Coronary artery (tissue), 2 donors: ENCODE measurements around the gene CDH4.

Source experiments
- DNase-seq: peaks from one replicate; pipeline ENCODE4 v3.0.0-alpha.2; 2017; ENCODE audit warnings: low spot score
- H3K27ac ChIP-seq, 2 donors: fragments of 200-600 bp; sonication (generic); one replicate each; pipeline ENCODE4 v1.5.1; 2016 to 2019
- H3K4me3 ChIP-seq: fragments of 200-600 bp; sonication (generic); 2 replicates; pipeline ENCODE4 v1.5.1; 2016; ENCODE audit warnings: mild to moderate bottlenecking, moderate library complexity
- TF ChIP-seq, protein P1 (sequence below): fragments of 200-600 bp; sonication (generic); IDR thresholded peaks from one replicate; pipeline ENCODE4 v1.5.1; 2019; ENCODE audit warnings: antibody characterized with exemption

CDH4 gene

DNA sequence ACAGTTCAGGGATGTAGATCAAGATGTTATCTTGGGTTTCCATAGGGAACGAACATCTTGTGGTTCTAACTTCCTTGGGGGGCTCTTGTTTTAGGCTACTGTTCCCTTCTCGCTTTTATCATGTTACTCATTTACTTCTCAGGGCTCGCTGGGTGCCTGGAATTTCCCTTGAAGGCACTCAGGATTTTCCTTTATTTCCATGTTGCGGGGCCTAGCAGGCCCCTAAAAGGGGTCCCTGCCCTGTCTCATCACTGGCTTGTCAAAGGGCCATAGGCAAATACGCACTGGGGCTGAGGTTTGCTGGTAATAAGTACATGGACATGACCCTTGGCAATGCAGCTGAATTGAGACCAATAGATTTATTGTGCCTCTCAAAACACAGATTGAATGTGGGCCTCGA lies 262.3 kb downstream of the CDH4 start:
- Histone ChIP-seq H3K27ac (no peak overlapping the region), H3K4me3 (no peak overlapping the region)
- DNase-seq: no peak
- TF ChIP-seq, protein P1, sequence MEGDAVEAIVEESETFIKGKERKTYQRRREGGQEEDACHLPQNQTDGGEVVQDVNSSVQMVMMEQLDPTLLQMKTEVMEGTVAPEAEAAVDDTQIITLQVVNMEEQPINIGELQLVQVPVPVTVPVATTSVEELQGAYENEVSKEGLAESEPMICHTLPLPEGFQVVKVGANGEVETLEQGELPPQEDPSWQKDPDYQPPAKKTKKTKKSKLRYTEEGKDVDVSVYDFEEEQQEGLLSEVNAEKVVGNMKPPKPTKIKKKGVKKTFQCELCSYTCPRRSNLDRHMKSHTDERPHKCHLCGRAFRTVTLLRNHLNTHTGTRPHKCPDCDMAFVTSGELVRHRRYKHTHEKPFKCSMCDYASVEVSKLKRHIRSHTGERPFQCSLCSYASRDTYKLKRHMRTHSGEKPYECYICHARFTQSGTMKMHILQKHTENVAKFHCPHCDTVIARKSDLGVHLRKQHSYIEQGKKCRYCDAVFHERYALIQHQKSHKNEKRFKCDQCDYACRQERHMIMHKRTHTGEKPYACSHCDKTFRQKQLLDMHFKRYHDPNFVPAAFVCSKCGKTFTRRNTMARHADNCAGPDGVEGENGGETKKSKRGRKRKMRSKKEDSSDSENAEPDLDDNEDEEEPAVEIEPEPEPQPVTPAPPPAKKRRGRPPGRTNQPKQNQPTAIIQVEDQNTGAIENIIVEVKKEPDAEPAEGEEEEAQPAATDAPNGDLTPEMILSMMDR: no peak

DNA sequence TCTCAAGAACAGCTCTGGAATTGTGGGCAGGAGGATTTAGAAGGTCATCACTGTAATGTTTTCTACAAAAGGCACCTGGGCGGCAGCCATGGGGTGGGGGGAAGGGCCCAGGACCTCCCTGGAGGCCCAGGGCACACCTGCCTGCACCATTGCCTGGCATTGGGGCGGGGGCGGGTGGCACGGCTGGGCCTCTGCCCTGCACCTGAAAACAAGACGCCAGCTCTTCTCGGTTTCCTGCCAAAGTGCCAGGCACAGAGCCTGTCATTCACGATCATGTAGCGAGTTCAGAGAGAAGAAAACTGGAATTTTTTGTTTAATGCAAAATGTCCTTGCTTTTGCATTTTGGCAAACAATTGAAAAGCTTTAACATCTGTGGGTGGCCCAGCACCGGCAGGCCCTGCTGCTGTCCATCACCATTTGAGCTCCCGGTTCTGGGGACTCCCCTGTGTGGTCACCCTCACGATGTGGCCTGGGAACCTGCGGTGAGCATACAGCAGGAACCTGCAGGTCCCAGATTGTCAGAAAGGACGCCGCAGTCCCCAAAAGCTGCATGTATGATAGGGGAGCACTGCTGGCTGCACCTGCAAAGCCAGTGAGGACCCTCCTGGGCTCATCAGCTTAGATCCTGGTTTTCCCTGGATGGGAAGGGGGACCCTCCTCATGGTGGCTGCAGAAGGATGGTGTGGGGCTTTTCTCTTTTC lies 262.9 kb downstream of the CDH4 start:
- Histone ChIP-seq H3K27ac (no peak overlapping the region), H3K4me3 (no peak overlapping the region)
- no peak for DNase-seq
- TF ChIP-seq, protein P1: no peak

DNA sequence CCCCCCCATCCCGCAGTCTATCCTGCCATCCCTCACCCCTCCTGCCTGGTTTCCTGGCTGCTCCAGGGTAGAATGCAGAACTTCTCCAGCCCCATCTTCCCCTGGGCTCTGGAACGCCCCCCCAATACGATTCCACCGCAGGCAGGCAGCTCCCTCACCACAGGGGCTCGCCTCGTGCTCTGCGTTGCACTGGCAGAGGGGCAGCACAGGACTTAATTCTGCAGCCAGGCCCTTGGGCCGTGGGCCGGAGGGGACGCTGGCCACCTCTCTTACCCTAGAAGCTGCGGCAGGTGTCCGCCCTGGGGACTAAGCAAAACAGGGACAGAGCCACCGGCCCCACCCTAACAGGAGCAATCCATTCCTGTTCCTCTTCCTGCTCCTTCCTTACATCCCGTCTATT lies 263.9 kb downstream of the CDH4 start:
- no peak overlapping the region for H3K4me3 ChIP-seq
- TF ChIP-seq, protein P1: no peak
- H3K27ac ChIP-seq: no peak overlapping the region
- DNase-seq: no peak

DNA sequence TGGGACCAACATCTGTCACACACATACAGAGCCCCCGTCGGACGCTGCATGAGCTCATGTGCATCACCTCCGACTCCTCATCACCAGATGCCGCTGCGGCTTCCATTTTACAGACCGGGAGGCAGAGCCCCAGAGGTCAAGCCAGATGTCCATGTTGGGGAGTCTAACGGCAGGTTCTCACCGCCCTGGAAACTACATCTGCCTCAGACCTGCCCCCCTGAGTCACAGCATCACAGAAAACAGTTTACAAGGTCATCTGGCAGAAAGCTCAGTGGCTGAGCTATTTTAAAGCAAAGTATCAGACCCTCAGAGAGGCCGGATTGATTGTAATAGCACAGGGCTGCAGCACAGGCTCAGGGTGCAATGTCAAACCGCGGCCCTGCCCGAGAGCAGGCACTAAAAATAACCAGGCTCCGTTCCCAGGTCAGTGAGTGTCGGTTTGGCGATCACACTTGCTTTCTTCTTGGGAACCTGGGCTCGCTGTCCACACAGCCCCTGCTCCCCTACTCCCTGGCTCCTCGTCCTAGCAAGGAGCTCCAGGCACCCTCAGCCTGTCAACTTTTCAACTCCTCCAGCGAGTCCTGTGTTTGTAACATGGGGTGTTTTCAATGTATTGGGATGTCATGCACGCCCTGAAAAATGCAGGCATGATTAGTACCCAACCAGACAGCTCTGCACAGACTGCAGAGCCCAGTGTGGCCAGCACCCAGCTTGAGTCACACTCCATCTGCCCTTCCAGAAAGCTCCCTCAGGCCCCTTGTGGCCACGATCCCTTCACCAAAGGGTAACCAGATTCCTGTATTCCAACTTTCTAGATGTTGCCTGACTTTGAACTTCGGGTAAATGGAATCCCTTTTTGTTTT lies 264.5 kb downstream of the CDH4 start:
- Histone ChIP-seq H3K4me3 (no peak overlapping the region), H3K27ac (no peak overlapping the region)
- DNase-seq: no peak
- TF ChIP-seq, protein P1: no peak

DNA sequence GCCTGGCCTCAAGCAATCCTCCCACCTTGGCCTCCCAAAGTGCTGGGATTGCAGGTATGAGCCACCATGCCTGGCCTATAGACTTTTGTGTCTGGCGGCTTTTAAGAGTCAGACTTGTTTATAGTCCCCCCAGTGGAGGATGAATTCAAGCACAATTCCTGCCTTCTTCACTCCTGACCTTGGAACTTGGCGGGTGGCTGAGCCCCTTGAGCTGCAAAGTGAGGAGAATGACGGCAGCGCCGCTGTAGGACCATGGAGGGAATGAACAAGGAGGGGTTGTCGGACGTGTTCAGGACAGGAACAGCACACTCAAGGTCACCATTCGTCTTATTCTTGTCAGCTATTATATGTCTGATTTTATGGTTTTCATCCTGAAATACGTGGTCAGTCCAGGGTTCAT lies 265.4 kb downstream of the CDH4 start:
- TF ChIP-seq, protein P1: no peak
- Histone ChIP-seq H3K4me3 (no peak overlapping the region), H3K27ac (no peak overlapping the region)
- DNase-seq: no peak

DNA sequence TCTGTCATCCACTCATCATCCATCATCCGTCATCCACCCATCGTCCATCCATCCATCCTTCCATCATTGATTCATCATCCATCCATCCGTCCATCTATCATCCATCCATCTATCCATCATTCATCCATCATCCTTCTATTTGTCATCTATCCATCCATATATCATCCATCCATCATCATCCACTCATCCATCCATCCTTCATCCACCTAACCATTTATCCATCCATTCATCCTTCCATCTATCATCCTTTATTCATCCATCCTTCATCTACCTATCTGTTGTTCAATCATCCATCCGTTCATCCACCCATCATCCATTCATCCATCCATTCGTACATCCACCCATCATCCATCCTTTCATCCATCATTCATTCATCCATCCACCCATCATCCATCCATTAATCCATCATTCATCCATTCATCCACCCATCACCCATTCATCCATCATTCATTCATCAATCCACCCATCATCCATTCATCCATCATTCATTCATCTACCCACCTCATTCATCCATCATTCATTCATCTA lies 266.4 kb downstream of the CDH4 start:
- Histone ChIP-seq H3K27ac (no peak overlapping the region), H3K4me3 (no peak overlapping the region)
- no peak for DNase-seq
- TF ChIP-seq, protein P1: no peak
